Measurements from ENCODE around the gene COQ7. TPM values are rescaled to one million over a fixed set of nuclear protein-coding genes. Genes with fewer than 3 reads are reported as not detected.

COQ7 gene
- total and polyA plus RNA-seq, 2 experiments from 2014 or later: 17.9 to 21.7 TPM

DNA sequence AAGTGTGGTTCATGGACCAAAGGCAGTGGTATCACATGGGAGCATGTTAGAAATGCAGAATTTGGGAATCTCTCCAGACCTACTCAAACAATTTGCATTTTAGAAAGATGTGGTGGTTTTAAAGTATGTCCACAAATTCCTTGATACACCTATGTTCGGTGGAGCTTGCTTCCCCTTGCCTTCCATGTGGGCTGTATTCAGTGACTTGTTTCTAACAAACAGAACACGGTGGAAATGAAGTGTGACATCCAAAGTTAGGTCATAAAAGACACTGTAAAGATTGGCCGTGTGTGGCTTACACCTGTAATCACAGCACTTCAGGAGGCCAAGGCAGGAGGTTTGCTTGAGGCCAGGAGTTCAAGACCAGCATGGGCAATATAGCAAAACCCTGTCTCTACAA lies 16.7 kb downstream of the COQ7 start:
- Mint-ChIP-seq H3K4me3 (no peak overlapping the region), H3K36me3 (ENCODE audit: low read depth) (peaks cover 36% of the 10 kb centered on the region), H3K4me1 (no peaks in the 10 kb centered on the region), H3K27me3 (ENCODE audit: insufficient read depth, low read depth, poor library complexity) (peaks cover 7% of the 10 kb centered on the region), H3K9me3 (peaks cover 8% of the 10 kb centered on the region; the same call in 2 of the 3 replicates), H3K27ac (no peak overlapping the region)
- no peaks in the 10 kb centered on the region; the same call in 1 of the 2 replicates for H3K9me2 ChIP-seq (ENCODE audit: insufficient read depth)
- DNase-seq (ENCODE audit: low spot score) (no peak), ATAC-seq (no peak)
- no peak overlapping the region for H3K27ac ChIP-seq (ENCODE audit: low read depth)
- TF ChIP-seq, protein P1, sequence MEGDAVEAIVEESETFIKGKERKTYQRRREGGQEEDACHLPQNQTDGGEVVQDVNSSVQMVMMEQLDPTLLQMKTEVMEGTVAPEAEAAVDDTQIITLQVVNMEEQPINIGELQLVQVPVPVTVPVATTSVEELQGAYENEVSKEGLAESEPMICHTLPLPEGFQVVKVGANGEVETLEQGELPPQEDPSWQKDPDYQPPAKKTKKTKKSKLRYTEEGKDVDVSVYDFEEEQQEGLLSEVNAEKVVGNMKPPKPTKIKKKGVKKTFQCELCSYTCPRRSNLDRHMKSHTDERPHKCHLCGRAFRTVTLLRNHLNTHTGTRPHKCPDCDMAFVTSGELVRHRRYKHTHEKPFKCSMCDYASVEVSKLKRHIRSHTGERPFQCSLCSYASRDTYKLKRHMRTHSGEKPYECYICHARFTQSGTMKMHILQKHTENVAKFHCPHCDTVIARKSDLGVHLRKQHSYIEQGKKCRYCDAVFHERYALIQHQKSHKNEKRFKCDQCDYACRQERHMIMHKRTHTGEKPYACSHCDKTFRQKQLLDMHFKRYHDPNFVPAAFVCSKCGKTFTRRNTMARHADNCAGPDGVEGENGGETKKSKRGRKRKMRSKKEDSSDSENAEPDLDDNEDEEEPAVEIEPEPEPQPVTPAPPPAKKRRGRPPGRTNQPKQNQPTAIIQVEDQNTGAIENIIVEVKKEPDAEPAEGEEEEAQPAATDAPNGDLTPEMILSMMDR (conservative IDR thresholded peaks at IDR 0.05; ENCODE audit: low read depth in 2 of 2): no peak
- TF ChIP-seq ZNF331 (CRISPR knock-in tag; IDR thresholded peaks at IDR 0.05; ENCODE audit: low read depth): no peak
- TF ChIP-seq EZH2phosphoT487 (IDR thresholded peaks at IDR 0.05; ENCODE audit: unreplicated experiment): no peak
- TF ChIP-seq, protein P2, sequence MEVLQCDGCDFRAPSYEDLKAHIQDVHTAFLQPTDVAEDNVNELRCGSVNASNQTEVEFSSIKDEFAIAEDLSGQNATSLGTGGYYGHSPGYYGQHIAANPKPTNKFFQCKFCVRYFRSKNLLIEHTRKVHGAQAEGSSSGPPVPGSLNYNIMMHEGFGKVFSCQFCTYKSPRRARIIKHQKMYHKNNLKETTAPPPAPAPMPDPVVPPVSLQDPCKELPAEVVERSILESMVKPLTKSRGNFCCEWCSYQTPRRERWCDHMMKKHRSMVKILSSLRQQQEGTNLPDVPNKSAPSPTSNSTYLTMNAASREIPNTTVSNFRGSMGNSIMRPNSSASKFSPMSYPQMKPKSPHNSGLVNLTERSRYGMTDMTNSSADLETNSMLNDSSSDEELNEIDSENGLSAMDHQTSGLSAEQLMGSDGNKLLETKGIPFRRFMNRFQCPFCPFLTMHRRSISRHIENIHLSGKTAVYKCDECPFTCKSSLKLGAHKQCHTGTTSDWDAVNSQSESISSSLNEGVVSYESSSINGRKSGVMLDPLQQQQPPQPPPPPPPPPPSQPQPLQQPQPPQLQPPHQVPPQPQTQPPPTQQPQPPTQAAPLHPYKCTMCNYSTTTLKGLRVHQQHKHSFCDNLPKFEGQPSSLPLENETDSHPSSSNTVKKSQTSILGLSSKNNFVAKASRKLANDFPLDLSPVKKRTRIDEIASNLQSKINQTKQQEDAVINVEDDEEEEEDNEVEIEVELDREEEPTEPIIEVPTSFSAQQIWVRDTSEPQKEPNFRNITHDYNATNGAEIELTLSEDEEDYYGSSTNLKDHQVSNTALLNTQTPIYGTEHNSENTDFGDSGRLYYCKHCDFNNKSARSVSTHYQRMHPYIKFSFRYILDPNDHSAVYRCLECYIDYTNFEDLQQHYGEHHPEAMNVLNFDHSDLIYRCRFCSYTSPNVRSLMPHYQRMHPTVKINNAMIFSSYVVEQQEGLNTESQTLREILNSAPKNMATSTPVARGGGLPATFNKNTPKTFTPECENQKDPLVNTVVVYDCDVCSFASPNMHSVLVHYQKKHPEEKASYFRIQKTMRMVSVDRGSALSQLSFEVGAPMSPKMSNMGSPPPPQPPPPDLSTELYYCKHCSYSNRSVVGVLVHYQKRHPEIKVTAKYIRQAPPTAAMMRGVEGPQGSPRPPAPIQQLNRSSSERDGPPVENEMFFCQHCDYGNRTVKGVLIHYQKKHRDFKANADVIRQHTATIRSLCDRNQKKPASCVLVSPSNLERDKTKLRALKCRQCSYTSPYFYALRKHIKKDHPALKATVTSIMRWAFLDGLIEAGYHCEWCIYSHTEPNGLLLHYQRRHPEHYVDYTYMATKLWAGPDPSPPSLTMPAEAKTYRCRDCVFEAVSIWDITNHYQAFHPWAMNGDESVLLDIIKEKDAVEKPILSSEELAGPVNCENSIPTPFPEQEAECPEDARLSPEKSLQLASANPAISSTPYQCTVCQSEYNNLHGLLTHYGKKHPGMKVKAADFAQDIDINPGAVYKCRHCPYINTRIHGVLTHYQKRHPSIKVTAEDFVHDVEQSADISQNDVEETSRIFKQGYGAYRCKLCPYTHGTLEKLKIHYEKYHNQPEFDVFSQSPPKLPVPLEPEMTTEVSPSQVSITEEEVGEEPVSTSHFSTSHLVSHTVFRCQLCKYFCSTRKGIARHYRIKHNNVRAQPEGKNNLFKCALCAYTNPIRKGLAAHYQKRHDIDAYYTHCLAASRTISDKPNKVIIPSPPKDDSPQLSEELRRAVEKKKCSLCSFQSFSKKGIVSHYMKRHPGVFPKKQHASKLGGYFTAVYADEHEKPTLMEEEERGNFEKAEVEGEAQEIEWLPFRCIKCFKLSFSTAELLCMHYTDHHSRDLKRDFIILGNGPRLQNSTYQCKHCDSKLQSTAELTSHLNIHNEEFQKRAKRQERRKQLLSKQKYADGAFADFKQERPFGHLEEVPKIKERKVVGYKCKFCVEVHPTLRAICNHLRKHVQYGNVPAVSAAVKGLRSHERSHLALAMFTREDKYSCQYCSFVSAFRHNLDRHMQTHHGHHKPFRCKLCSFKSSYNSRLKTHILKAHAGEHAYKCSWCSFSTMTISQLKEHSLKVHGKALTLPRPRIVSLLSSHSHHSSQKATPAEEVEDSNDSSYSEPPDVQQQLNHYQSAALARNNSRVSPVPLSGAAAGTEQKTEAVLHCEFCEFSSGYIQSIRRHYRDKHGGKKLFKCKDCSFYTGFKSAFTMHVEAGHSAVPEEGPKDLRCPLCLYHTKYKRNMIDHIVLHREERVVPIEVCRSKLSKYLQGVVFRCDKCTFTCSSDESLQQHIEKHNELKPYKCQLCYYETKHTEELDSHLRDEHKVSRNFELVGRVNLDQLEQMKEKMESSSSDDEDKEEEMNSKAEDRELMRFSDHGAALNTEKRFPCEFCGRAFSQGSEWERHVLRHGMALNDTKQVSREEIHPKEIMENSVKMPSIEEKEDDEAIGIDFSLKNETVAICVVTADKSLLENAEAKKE (CRISPR knock-in tag; IDR thresholded peaks at IDR 0.05): no peak
- no peak for TF ChIP-seq ZNF114 (CRISPR knock-in tag; IDR thresholded peaks at IDR 0.05)
- no peak overlapping the region for H3K4me2 ChIP-seq
- no peaks in the 10 kb centered on the region for H3F3A ChIP-seq (replicated peaks; ENCODE audit: low read depth)
- no peak overlapping the region for H2AFZ ChIP-seq
- H3K4me1 ChIP-seq (ENCODE audit: insufficient read depth): no peaks in the 10 kb centered on the region
- H3K4me3 ChIP-seq: no peak overlapping the region
- H3K79me2 ChIP-seq (replicated peaks; ENCODE audit: insufficient read depth): no peaks in the 10 kb centered on the region
- peaks cover 18% of the 10 kb centered on the region for H3K27me3 ChIP-seq (ENCODE audit: insufficient read depth)
- H3K36me3 ChIP-seq (ENCODE audit: insufficient read depth): no peaks in the 10 kb centered on the region
- no peaks in the 10 kb centered on the region for H4K20me1 ChIP-seq (replicated peaks; ENCODE audit: insufficient read depth)

Measured in GM23338 (cell line).